HEK293 (cell line): ENCODE results near the gene BLM.

ENCODE experiments used
- CTCF ChIA-PET: fragments of 350-600 bp; formaldehyde crosslinking; extraction: SDS; loops from one replicate; lab custom pipeline; 2021; ENCODE audit warnings: antibody characterized with exemption; lab: Yijun Ruan, JAX
- POLR2A ChIA-PET: fragments of 300-600 bp; formaldehyde crosslinking; extraction: SDS; loops from one replicate; lab custom pipeline; 2020; ENCODE audit warnings: antibody characterized with exemption, inconsistent platforms; lab: Yijun Ruan, JAX
- H3K27ac ChIP-seq: fragments of 200-500 bp; sonication (Bioruptor generic); 2 replicates; pipeline ENCODE4 v1.5.1; 2014; ENCODE audit warnings: low read depth, low read length, control low read depth, inconsistent platforms; ENCODE audit errors: extremely low read depth
- H3K36me3 ChIP-seq, 2 experiments: fragments of 200-500 bp in 1 of 2; sonication (Bioruptor generic) in 1 of 2; 1 replicate in 1 of 2; 2 replicates in 1 of 2; pipeline ENCODE4 v1.5.1; 2014 to 2017; ENCODE audit warnings: inconsistent platforms in 2 of 2, low read length in 2 of 2; ENCODE audit not compliant: control insufficient read depth in 2 of 2, insufficient read depth in 1 of 2
- H3K4me1 ChIP-seq: fragments of 200-500 bp; sonication (Bioruptor generic); 2 replicates; pipeline ENCODE4 v1.5.1; 2014; ENCODE audit warnings: mild to moderate bottlenecking, low read length, inconsistent platforms; ENCODE audit not compliant: control insufficient read depth, insufficient read depth
- H3K4me3 ChIP-seq: 2 replicates; pipeline ENCODE4 v1.5.1; 2011; ENCODE audit warnings: low read depth, mild to moderate bottlenecking, control low read depth, low read length, moderate library complexity
- H3K9me3 ChIP-seq: fragments of 200-500 bp; sonication (Bioruptor generic); 2 replicates; pipeline ENCODE4 v1.5.1; 2014; ENCODE audit warnings: low read depth, low read length, inconsistent platforms; ENCODE audit not compliant: control insufficient read depth, insufficient read depth
- BCL11A ChIP-seq: fragments of 450-650 bp; formaldehyde crosslinking; IDR thresholded peaks from 2 replicates; pipeline ENCODE4 v1.5.1; 2016; ENCODE audit warnings: low read depth, missing biosample characterization, missing genetic modification characterization
- PRDM10 ChIP-seq: fragments of 450-650 bp; formaldehyde crosslinking; IDR thresholded peaks from 2 replicates; pipeline ENCODE4 v1.5.1; 2016; ENCODE audit warnings: missing biosample characterization, missing genetic modification characterization
- TCF7L2 ChIP-seq: IDR thresholded peaks from 2 replicates; pipeline ENCODE4 v1.6.1; 2011; ENCODE audit warnings: low read depth, mild to moderate bottlenecking, inconsistent platforms, low read length, moderate library complexity, borderline replicate concordance
- ZNF133 ChIP-seq: fragments of 450-650 bp; formaldehyde crosslinking; IDR thresholded peaks from 2 replicates; pipeline ENCODE4 v1.5.1; 2016; ENCODE audit warnings: missing biosample characterization, missing genetic modification characterization
- ZNF140 ChIP-seq: fragments of 450-650 bp; formaldehyde crosslinking; IDR thresholded peaks from 2 replicates; pipeline ENCODE4 v1.5.1; 2016; ENCODE audit warnings: missing biosample characterization, missing genetic modification characterization
- ZNF169 ChIP-seq: fragments of 450-650 bp; formaldehyde crosslinking; IDR thresholded peaks from 2 replicates; pipeline ENCODE4 v1.5.1; 2016; ENCODE audit warnings: missing biosample characterization, missing genetic modification characterization
- ZNF184 ChIP-seq: fragments of 450-650 bp; IDR thresholded peaks from 2 replicates; pipeline ENCODE4 v1.5.1; 2018; ENCODE audit warnings: missing biosample characterization, mild to moderate bottlenecking, missing genetic modification characterization
- ZNF23 ChIP-seq: fragments of 450-650 bp; formaldehyde crosslinking; IDR thresholded peaks from 2 replicates; pipeline ENCODE4 v1.5.1; 2016; ENCODE audit warnings: missing biosample characterization, missing genetic modification characterization, borderline replicate concordance
- ZNF510 ChIP-seq: fragments of 450-650 bp; formaldehyde crosslinking; IDR thresholded peaks from 2 replicates; pipeline ENCODE4 v1.5.1; 2018; ENCODE audit warnings: mild to moderate bottlenecking, missing genetic modification characterization, missing biosample characterization; ENCODE audit not compliant: insufficient replicate concordance
- ZNF518A ChIP-seq: fragments of 450-650 bp; formaldehyde crosslinking; conservative IDR thresholded peaks from 2 replicates; pipeline ENCODE4 v1.5.1; 2016; ENCODE audit warnings: low read depth, missing biosample characterization, missing genetic modification characterization
- ZNF548 ChIP-seq: fragments of 450-650 bp; formaldehyde crosslinking; IDR thresholded peaks from 2 replicates; pipeline ENCODE4 v1.5.1; 2016; ENCODE audit warnings: missing biosample characterization, missing genetic modification characterization
- ZNF585B ChIP-seq: fragments of 450-650 bp; formaldehyde crosslinking; IDR thresholded peaks from 2 replicates; pipeline ENCODE4 v1.5.1; 2016; ENCODE audit warnings: missing biosample characterization, missing genetic modification characterization
- ZNF610 ChIP-seq: fragments of 450-650 bp; formaldehyde crosslinking; IDR thresholded peaks from 2 replicates; pipeline ENCODE4 v1.5.1; 2016; ENCODE audit warnings: missing biosample characterization, missing genetic modification characterization, borderline replicate concordance
- ZNF639 ChIP-seq: fragments of 450-650 bp; formaldehyde crosslinking; IDR thresholded peaks from 2 replicates; pipeline ENCODE4 v1.5.1; 2016; ENCODE audit warnings: missing biosample characterization, missing genetic modification characterization
- ZNF658 ChIP-seq: fragments of 450-650 bp; formaldehyde crosslinking; IDR thresholded peaks from 2 replicates; pipeline ENCODE4; 2016; ENCODE audit warnings: missing biosample characterization, missing genetic modification characterization
- ZNF660 ChIP-seq: fragments of 450-650 bp; IDR thresholded peaks from 2 replicates; pipeline ENCODE4 v1.5.1; 2018; ENCODE audit warnings: missing biosample characterization, mild to moderate bottlenecking, missing genetic modification characterization
- ZNF677 ChIP-seq: fragments of 450-650 bp; IDR thresholded peaks from 2 replicates; pipeline ENCODE4 v1.5.0; 2018; ENCODE audit warnings: missing biosample characterization, mild to moderate bottlenecking, missing genetic modification characterization, moderate library complexity
- ZNF791 ChIP-seq: fragments of 450-650 bp; formaldehyde crosslinking; IDR thresholded peaks from 2 replicates; pipeline ENCODE4 v1.5.1; 2016; ENCODE audit warnings: missing biosample characterization, missing genetic modification characterization
- ZNF837 ChIP-seq: fragments of 450-650 bp; formaldehyde crosslinking; IDR thresholded peaks from 2 replicates; pipeline ENCODE4 v1.5.1; 2016; ENCODE audit warnings: missing biosample characterization, missing genetic modification characterization
- ZSCAN16 ChIP-seq: fragments of 450-650 bp; formaldehyde crosslinking; IDR thresholded peaks from 2 replicates; pipeline ENCODE4 v1.5.1; 2016; ENCODE audit warnings: missing biosample characterization, missing genetic modification characterization
- ZSCAN30 ChIP-seq: fragments of 450-650 bp; IDR thresholded peaks from 2 replicates; pipeline ENCODE4 v1.5.1; 2018; ENCODE audit warnings: missing biosample characterization, mild to moderate bottlenecking, missing genetic modification characterization, moderate library complexity

Gene BLM

GRCh38 chr15:90680371-90680935, 36.7 kb upstream of the BLM start:
- Histone ChIP-seq H3K9me3 (no peaks in the 10 kb centered on the region; the same call in 1 of the 2 replicates), H3K36me3 (no peaks in the 10 kb centered on the region), H3K27ac (no peak overlapping the region), H3K4me3 (no peak overlapping the region), H3K4me1 (no peaks in the 10 kb centered on the region)
- ChIA-PET POLR2A (no interaction called here), CTCF (interaction anchor here (1.1 kb wide), 1 partner anchor 379 kb away, joined by 3 read pairs; no protein-coding TSS in a partner anchor)
- TF ChIP-seq ZNF677 (no peak), PRDM10 (tag by site-specific recombination) (0 out of 2 replicates have a peak, but pooled peaks have one; percentile 17), ZSCAN30 (tag by site-specific recombination) (no peak), ZNF184 (tag by site-specific recombination) (peak; percentile 88), ZNF658 (tag by site-specific recombination) (no peak), ZNF169 (tag by site-specific recombination) (no peak), ZSCAN16 (tag by site-specific recombination) (no peak), ZNF837 (tag by site-specific recombination) (no peak), ZNF791 (tag by site-specific recombination) (no peak)

- ChIA-PET CTCF (interaction anchor here (1.1 kb wide), 1 partner anchor 380 kb away, joined by 3 read pairs; no protein-coding TSS in a partner anchor), POLR2A (no interaction called here)
- Histone ChIP-seq H3K4me1 (no peaks in the 10 kb centered on the region), H3K36me3 (no peaks in the 10 kb centered on the region), H3K9me3 (no peaks in the 10 kb centered on the region; the same call in 1 of the 2 replicates), H3K4me3 (no peak overlapping the region), H3K27ac (no peak overlapping the region)
- TF ChIP-seq ZSCAN30 (tag by site-specific recombination), result no peak
- no peak for TF ChIP-seq ZNF140 (tag by site-specific recombination)
- no peak for TF ChIP-seq BCL11A (tag by site-specific recombination)
- no peak for TF ChIP-seq ZNF510 (tag by site-specific recombination)
- TF ChIP-seq ZNF184 (tag by site-specific recombination), result no peak
- TF ChIP-seq ZNF23 (tag by site-specific recombination), result no peak
- TF ChIP-seq ZNF610 (tag by site-specific recombination), result no peak
These were observed 36.1 kb upstream of the BLM start for GRCh38 chr15:90681056-90681455.

- H3K9me3 ChIP-seq, result no peaks in the 10 kb centered on the region
- H3K36me3 ChIP-seq, result no peaks in the 10 kb centered on the region
- CTCF ChIA-PET, result interaction anchor here (1.1 kb wide), 2 partner anchors 205 to 380 kb away, joined by 3 read pairs; no protein-coding TSS in a partner anchor
- no peak overlapping the region for H3K27ac ChIP-seq
- POLR2A ChIA-PET, result interaction anchor here (0.9 kb wide), 1 partner anchor 36 kb away, joined by 4 read pairs; the partner anchor contains the start of gene BLM
- no peaks in the 10 kb centered on the region for H3K4me1 ChIP-seq
- H3K4me3 ChIP-seq, result no peak overlapping the region
- TF ChIP-seq ZNF548 (tag by site-specific recombination), result no peak
- no peak for TF ChIP-seq ZNF660 (tag by site-specific recombination)
- no peak for TF ChIP-seq ZNF510 (tag by site-specific recombination)
- TF ChIP-seq ZNF518A (tag by site-specific recombination), result no peak
- no peak for TF ChIP-seq ZNF133 (tag by site-specific recombination)
- no peak for TF ChIP-seq ZNF639 (tag by site-specific recombination)
- no peak for TF ChIP-seq ZNF585B (tag by site-specific recombination)
- no peak for TF ChIP-seq TCF7L2
These were observed 35.7 kb upstream of the BLM start for GRCh38 chr15:90681480-90681879.
